ENCODE results near the gene PRICKLE2.

DNA sequence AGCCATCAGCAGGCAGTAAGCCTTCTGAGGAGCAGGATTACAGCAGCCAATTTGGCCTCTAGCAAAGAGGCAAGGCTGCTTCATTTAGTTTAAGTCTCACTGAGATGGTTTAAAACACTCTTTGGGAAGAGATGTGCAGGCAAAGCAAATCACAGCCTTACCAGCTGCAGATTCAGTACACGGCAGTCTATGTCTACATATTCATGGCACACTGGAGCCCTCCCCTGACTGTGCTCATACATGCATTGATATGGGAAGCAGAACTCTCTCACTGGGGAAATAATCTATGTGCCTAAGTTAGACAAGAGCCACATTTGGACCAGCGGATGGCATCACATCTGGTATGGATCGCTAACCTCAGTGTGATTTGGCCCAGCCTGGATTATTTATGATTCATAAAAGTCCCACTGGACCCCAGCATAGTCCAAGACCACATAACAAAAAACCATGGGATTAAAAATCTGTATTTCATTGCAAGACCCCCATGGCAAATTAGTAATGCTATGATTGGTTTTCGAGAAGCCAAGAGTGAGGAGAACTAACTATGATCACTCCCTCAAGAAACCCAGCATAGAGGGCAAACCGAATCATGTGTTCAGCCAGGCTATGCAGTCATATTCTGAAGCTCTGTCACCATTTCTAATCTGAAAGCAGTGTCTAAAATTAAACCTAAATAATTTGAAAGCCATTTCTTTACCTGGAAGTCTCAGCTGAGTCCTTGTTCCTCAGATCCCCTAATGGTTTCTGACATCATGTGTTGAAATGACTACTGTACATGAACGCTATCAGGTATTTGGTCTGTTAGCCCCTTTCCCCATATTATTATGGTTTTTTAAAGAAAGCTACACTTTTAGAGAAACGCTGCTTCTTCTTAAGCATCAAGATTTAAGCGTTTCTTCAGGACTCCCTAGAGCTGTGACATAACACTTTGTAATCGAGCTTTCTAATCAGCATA lies 1.2 kb downstream of the PRICKLE2 start:
- TF ChIP-seq, protein P1, sequence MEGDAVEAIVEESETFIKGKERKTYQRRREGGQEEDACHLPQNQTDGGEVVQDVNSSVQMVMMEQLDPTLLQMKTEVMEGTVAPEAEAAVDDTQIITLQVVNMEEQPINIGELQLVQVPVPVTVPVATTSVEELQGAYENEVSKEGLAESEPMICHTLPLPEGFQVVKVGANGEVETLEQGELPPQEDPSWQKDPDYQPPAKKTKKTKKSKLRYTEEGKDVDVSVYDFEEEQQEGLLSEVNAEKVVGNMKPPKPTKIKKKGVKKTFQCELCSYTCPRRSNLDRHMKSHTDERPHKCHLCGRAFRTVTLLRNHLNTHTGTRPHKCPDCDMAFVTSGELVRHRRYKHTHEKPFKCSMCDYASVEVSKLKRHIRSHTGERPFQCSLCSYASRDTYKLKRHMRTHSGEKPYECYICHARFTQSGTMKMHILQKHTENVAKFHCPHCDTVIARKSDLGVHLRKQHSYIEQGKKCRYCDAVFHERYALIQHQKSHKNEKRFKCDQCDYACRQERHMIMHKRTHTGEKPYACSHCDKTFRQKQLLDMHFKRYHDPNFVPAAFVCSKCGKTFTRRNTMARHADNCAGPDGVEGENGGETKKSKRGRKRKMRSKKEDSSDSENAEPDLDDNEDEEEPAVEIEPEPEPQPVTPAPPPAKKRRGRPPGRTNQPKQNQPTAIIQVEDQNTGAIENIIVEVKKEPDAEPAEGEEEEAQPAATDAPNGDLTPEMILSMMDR (conservative IDR thresholded peaks at IDR 0.05; ENCODE audit: low read depth, low read length): no peak
- TF ChIP-seq EZH2 (IDR thresholded peaks at IDR 0.05; ENCODE audit: borderline replicate concordance, low read depth, low read length, poor library complexity, severe bottlenecking): no peak

All from A673 (cell line).